Natural killer cell (primary cell): ENCODE measurements around the gene NUBP2. TPM values are rescaled to one million over a fixed set of nuclear protein-coding genes. Genes with fewer than 3 reads are reported as not detected.

Experiments
- ATAC-seq, 3 donors: fragments of 150-1000 bp in 2 of 3; fragments of 200-7000 bp in 1 of 3; cut with Tn5 transposase; 1 replicate in 1 of 3; 2 replicates in 2 of 3; pipeline ENCODE4 v1.10.0; 2021; ENCODE audit warnings: mild to moderate bottlenecking in 2 of 3, moderate library complexity in 2 of 3
- DNase-seq, 2 donors: peaks; one replicate each; pipeline versions ENCODE4 v3.0.0 to v3.0.0-alpha.2; 2013 to 2021; ENCODE audit warnings: mixed read lengths in 1 of 2
- H3K27ac ChIP-seq: one replicate; pipeline ENCODE4 v1.5.1; 2013; ENCODE audit warnings: mild to moderate bottlenecking, low read length
- H3K27me3 ChIP-seq: one replicate; pipeline ENCODE4 v1.6.1; 2013; ENCODE audit warnings: low read length; ENCODE audit not compliant: control insufficient read depth, insufficient read depth
- H3K36me3 ChIP-seq: one replicate; pipeline ENCODE4 v1.6.1; 2013; ENCODE audit warnings: low read length; ENCODE audit not compliant: control insufficient read depth, insufficient read depth
- H3K4me1 ChIP-seq: one replicate; pipeline ENCODE4 v1.6.1; 2013; ENCODE audit warnings: low read length; ENCODE audit not compliant: control insufficient read depth, insufficient read depth
- H3K4me3 ChIP-seq: one replicate; pipeline ENCODE4 v1.5.1; 2013; ENCODE audit warnings: low read length
- H3K9me3 ChIP-seq: one replicate; pipeline ENCODE4 v1.6.1; 2013; ENCODE audit warnings: low read length; ENCODE audit not compliant: control insufficient read depth, insufficient read depth
- H3K27ac Mint-ChIP-seq, 2 donors: one replicate each; pipeline ENCODE4 v1.8.0; 2022; ENCODE audit warnings: mild to moderate bottlenecking in 2 of 2, mixed read lengths in 2 of 2, moderate library complexity in 1 of 2
- H3K27me3 Mint-ChIP-seq, 2 donors: one replicate each; pipeline ENCODE4 v1.8.0; 2022; ENCODE audit warnings: low read depth in 2 of 2, mixed read lengths in 2 of 2
- H3K36me3 Mint-ChIP-seq: one replicate; pipeline ENCODE4 v1.8.0; 2022; ENCODE audit warnings: mixed read lengths
- H3K4me1 Mint-ChIP-seq, 2 donors: one replicate each; pipeline ENCODE4 v1.8.0; 2022; ENCODE audit warnings: mixed read lengths in 2 of 2
- H3K4me3 Mint-ChIP-seq: one replicate; pipeline ENCODE4 v1.8.0; 2022; ENCODE audit warnings: mild to moderate bottlenecking, moderate library complexity, mixed read lengths
- H3K9me3 Mint-ChIP-seq, 2 donors: one replicate each; pipeline ENCODE4 v1.8.0; 2022; ENCODE audit warnings: mixed read lengths in 2 of 2
- CTCF ChIP-seq: fragments of 200-600 bp; IDR thresholded peaks from one replicate; pipeline ENCODE4 v1.8.0; 2022; ENCODE audit warnings: antibody characterized with exemption
- WGBS: methylation state at CpG from one replicate; pipeline ENCODE4 v1.1.7; 2013; ENCODE audit warnings: missing lambda C conversion rate; ENCODE audit not compliant: insufficient coverage; 5-methylcytosine and 5-hydroxymethylcytosine counted together
- intact Hi-C: fragments of 100-400 bp; cut with micrococcal nuclease; formaldehyde crosslinking; loops from one replicate; pipeline ENCODE4 v1.14.2; 2022
- total RNA-seq, 4 donors: library from RNA; stranded (reverse); fragments of 120-200 nt in 1 of 4; gene quantifications; one replicate each; pipeline versions ENCODE4 v1.2.3 to v1.2.4, GENCODE V29; 2013 to 2022

The NUBP2 gene
- total RNA-seq, 3 donors from 2014 or later (not counting 1 experiment from before 2014, with no cell fraction given) = 39.5 to 51.9 (median 49.4) TPM

- H3K27ac Mint-ChIP-seq = no peak overlapping the region
- H3K4me3 Mint-ChIP-seq = no peak overlapping the region
- 96% methylated on average over 24 of the region's 24 CpGs for WGBS
- intact Hi-C loops = no loop called here
- no peaks in the 10 kb centered on the region for H3K4me1 Mint-ChIP-seq
- H3K27me3 ChIP-seq = no peaks in the 10 kb centered on the region
- no peak for DNase-seq
- no peak for TF ChIP-seq CTCF
- H3K4me3 ChIP-seq = no peak overlapping the region
- H3K36me3 Mint-ChIP-seq = peaks cover 7% of the 10 kb centered on the region
- H3K4me1 ChIP-seq = peaks cover 5% of the 10 kb centered on the region
- no peaks in the 10 kb centered on the region for H3K27me3 Mint-ChIP-seq
- no peak for ATAC-seq
- H3K27ac ChIP-seq = no peak overlapping the region
- H3K9me3 ChIP-seq = no peaks in the 10 kb centered on the region
- peaks cover 60% of the 10 kb centered on the region for H3K36me3 ChIP-seq
- no peaks in the 10 kb centered on the region for H3K9me3 Mint-ChIP-seq
Measured at GRCh38 chr16:1762879-1763520, 19.8 kb upstream of the NUBP2 start.

GRCh38 chr16:1763521-1764511, 18.9 kb upstream of the NUBP2 start:
- no peaks in the 10 kb centered on the region for H3K4me1 Mint-ChIP-seq

GRCh38 chr16:1764971-1765370, 17.8 kb upstream of the NUBP2 start:
- Mint-ChIP-seq H3K4me3 (no peak overlapping the region), H3K36me3 (peaks cover 7% of the 10 kb centered on the region), H3K9me3 (no peaks in the 10 kb centered on the region), H3K4me1 (peaks cover 0 to 2% of the 10 kb centered on the region in 2 donors), H3K27me3 (no peaks in the 10 kb centered on the region), H3K27ac (no peak overlapping the region)
- H3K27ac ChIP-seq = no peak overlapping the region
- DNase-seq (no peak), ATAC-seq (no peak)
- intact Hi-C loops = no loop called here
- no peaks in the 10 kb centered on the region for H3K27me3 ChIP-seq
- 92% methylated on average over 19 of the region's 21 CpGs for WGBS
- peaks cover 63% of the 10 kb centered on the region for H3K36me3 ChIP-seq
- peaks cover 10% of the 10 kb centered on the region for H3K4me1 ChIP-seq
- no peak overlapping the region for H3K4me3 ChIP-seq
- no peak for TF ChIP-seq CTCF
- no peaks in the 10 kb centered on the region for H3K9me3 ChIP-seq

More at GRCh38 chr16:1763521-1764511, 18.9 kb upstream of the NUBP2 start:
- WGBS = 94% methylated on average over 69 of the region's 81 CpGs
- ATAC-seq (no peak), DNase-seq (no peak)
- no peak overlapping the region for H3K4me3 Mint-ChIP-seq
- no peaks in the 10 kb centered on the region for H3K9me3 Mint-ChIP-seq
- no peaks in the 10 kb centered on the region for H3K9me3 ChIP-seq
- H3K27ac Mint-ChIP-seq = no peak overlapping the region
- peaks cover 7% of the 10 kb centered on the region for H3K36me3 Mint-ChIP-seq
- TF ChIP-seq CTCF = no peak
- no peaks in the 10 kb centered on the region for H3K27me3 Mint-ChIP-seq
- no peak overlapping the region for H3K4me3 ChIP-seq
- H3K27me3 ChIP-seq = no peaks in the 10 kb centered on the region
- no peak overlapping the region for H3K27ac ChIP-seq
- peaks cover 65% of the 10 kb centered on the region for H3K36me3 ChIP-seq
- intact Hi-C loops = no loop called here
- H3K4me1 ChIP-seq = peaks cover 5% of the 10 kb centered on the region
